Measurements from ENCODE around the gene CPEB4.

The CPEB4 gene

GRCh38 chr5:173988554-173989431 is 100.6 kb downstream of the CPEB4 start, which contains the start of gene C5orf47:
Gene C5orf47 (plus strand): TSS chr5:173989170. CDS start chr5:173989264, 94 bp downstream.
- no peak for DNase-seq

- no peak for DNase-seq
These were observed 101.4 kb downstream of the CPEB4 start for GRCh38 chr5:173989432-173990082.

GRCh38 chr5:173997331-173997730 is 109.2 kb downstream of the CPEB4 start:
- no peak for DNase-seq

- no peak for DNase-seq
These were observed 110.4 kb downstream of the CPEB4 start for GRCh38 chr5:173998531-173998930.

GRCh38 chr5:174000076-174000475 is 111.9 kb downstream of the CPEB4 start:
- no peak for DNase-seq

GRCh38 chr5:174003795-174004194 is 115.6 kb downstream of the CPEB4 start:
- no peak for DNase-seq

- no peak for DNase-seq
These were observed 120.8 kb downstream of the CPEB4 start for GRCh38 chr5:174008922-174009321.

GRCh38 chr5:174010365-174010764 is 122.2 kb downstream of the CPEB4 start:
- no peak for DNase-seq

GRCh38 chr5:174011441-174011840 is 123.3 kb downstream of the CPEB4 start:
- DNase-seq, result no peak
